ENCODE data around the gene ZNRF4.

The ZNRF4 gene

DNA sequence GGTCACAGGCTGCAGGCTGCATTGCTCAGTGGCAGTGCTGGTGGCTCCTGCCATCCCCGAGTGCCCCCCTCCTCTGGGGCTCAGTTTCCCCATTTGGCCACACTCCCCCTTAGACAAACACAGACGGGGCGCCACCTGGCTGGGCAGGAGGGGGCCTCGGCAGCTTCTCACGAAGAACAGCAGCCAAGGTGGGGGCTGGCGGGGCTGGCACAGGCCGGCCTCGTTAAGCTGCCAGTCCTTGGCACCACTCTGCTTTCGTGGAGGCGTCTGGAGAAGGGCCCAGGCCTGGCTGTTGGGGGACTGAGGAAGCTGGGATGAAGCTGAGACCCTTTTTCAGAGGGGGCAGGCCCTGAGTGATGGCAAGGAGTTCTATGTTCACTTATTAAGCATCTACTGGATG, 3.7 kb upstream of the ZNRF4 start (continued):
- TF ChIP-seq ZNF654 (tag by site-specific recombination; IDR thresholded peaks at IDR 0.05; ENCODE audit: low read depth) (no peak), ZNF311 (tag by site-specific recombination; IDR thresholded peaks at IDR 0.05; ENCODE audit: borderline replicate concordance) (no peak), YY1 (tag by site-specific recombination; IDR thresholded peaks at IDR 0.05) (no peak), ZNF426 (tag by site-specific recombination; IDR thresholded peaks at IDR 0.05) (no peak), ZNF596 (tag by site-specific recombination; IDR thresholded peaks at IDR 0.05) (no peak), GLIS2 (tag by site-specific recombination; IDR thresholded peaks at IDR 0.05) (no peak), GLIS1 (tag by site-specific recombination; IDR thresholded peaks at IDR 0.05) (no peak)

DNA sequence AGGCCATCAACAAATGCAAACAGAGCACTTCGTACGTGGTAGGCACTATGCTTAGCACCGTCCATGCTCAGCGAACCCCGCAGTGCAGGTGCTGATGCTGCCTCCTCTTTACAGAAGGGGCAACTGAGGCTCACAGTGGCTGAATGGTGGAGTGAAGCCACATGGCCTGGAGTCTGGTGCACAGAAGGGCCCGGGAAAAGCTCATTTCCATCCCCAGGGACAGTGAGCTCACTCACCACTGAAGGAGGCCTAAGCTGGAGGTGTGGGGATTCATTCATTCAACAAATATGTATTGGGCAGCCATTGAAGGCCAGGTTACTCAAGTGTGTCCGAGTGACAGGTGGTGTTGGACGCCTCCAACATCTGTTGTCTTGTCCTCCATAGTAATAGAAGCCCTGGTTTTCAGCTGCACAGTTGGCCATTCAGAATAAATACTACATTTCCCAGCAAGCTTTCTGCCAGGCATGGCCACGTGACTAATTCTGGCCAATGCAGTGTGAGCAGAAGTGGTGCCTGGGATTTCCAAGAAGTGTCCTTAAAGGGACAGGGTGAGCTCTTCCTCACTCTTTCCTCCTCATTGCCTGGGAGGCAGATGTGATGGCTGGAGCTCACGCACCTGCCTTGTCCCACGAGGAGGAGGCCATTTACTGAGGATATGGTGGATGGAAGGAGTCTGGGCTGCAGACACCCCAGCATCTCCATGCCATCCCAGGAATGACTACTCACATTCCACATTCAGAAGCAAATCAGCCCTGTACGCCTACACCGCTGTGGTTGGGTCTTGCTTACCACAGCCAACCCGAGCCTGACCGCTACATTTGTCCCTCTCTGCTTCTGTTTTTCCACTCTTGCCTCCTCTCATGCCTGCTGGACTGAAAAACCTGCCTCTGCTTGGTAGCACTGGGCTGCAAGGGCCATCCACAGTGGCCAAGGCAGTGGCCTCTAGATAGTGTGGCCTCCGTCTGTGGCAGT, 2.3 kb upstream of the ZNRF4 start:
- Histone ChIP-seq H3K27ac (ENCODE audit: extremely low read depth, low read depth, low read length) (no peak overlapping the region), H3K4me3 (ENCODE audit: low read depth, low read length) (no peak overlapping the region), H3K9me3 (ENCODE audit: control insufficient read depth, insufficient read depth, low read depth, low read length) (no peaks in the 10 kb centered on the region), H3K4me1 (ENCODE audit: control insufficient read depth, insufficient read depth, low read length) (no peaks in the 10 kb centered on the region), H3K36me3 (ENCODE audit: control insufficient read depth in 2 of 2, insufficient read depth in 1 of 2, low read length in 2 of 2) (no peaks in the 10 kb centered on the region)
- POLR2A ChIA-PET: interaction anchor here (1.0 kb wide), 1 partner anchor 16 kb away, joined by 8 read pairs; no protein-coding TSS in a partner anchor
- CTCF ChIA-PET: no interaction called here
- TF ChIP-seq ZNF391 (tag by site-specific recombination; IDR thresholded peaks at IDR 0.05; ENCODE audit: borderline replicate concordance, low read depth) (no peak), ZNF76 (tag by site-specific recombination; IDR thresholded peaks at IDR 0.05; ENCODE audit: borderline replicate concordance, low read depth) (peak; percentile 41; the same call in 1 of the 2 replicates), HOXA7 (CRISPR knock-in tag; IDR thresholded peaks at IDR 0.05; ENCODE audit: borderline replicate concordance) (no peak), TCF7L2 (IDR thresholded peaks at IDR 0.05; ENCODE audit: borderline replicate concordance, low read depth, low read length) (no peak), ZBTB7A (tag by site-specific recombination; IDR thresholded peaks at IDR 0.05; ENCODE audit: low read depth) (no peak), ZEB2 (tag by site-specific recombination; IDR thresholded peaks at IDR 0.05) (no peak), ZBTB21 (tag by site-specific recombination; IDR thresholded peaks at IDR 0.05) (no peak), KLF8 (tag by site-specific recombination; IDR thresholded peaks at IDR 0.05) (peak; percentile 31; the same call in 1 of the 2 replicates), ZFP3 (tag by site-specific recombination; IDR thresholded peaks at IDR 0.05; ENCODE audit: low read depth) (no peak), ZNF654 (tag by site-specific recombination; IDR thresholded peaks at IDR 0.05; ENCODE audit: low read depth) (no peak), SETDB1 (IDR thresholded peaks at IDR 0.05; ENCODE audit: insufficient read length, low read length) (peak; percentile 79), SP2 (tag by site-specific recombination; IDR thresholded peaks at IDR 0.05) (no peak)
- TF ChIP-seq, protein P1, sequence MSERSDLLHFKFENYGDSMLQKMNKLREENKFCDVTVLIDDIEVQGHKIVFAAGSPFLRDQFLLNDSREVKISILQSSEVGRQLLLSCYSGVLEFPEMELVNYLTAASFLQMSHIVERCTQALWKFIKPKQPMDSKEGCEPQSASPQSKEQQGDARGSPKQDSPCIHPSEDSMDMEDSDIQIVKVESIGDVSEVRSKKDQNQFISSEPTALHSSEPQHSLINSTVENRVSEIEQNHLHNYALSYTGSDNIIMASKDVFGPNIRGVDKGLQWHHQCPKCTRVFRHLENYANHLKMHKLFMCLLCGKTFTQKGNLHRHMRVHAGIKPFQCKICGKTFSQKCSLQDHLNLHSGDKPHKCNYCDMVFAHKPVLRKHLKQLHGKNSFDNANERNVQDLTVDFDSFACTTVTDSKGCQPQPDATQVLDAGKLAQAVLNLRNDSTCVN (tag by site-specific recombination; optimal IDR thresholded peaks at IDR 0.05): no peak
- TF ChIP-seq, protein P2, sequence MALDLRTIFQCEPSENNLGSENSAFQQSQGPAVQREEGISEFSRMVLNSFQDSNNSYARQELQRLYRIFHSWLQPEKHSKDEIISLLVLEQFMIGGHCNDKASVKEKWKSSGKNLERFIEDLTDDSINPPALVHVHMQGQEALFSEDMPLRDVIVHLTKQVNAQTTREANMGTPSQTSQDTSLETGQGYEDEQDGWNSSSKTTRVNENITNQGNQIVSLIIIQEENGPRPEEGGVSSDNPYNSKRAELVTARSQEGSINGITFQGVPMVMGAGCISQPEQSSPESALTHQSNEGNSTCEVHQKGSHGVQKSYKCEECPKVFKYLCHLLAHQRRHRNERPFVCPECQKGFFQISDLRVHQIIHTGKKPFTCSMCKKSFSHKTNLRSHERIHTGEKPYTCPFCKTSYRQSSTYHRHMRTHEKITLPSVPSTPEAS (tag by site-specific recombination; IDR thresholded peaks at IDR 0.05): no peak
- TF ChIP-seq, protein P3, sequence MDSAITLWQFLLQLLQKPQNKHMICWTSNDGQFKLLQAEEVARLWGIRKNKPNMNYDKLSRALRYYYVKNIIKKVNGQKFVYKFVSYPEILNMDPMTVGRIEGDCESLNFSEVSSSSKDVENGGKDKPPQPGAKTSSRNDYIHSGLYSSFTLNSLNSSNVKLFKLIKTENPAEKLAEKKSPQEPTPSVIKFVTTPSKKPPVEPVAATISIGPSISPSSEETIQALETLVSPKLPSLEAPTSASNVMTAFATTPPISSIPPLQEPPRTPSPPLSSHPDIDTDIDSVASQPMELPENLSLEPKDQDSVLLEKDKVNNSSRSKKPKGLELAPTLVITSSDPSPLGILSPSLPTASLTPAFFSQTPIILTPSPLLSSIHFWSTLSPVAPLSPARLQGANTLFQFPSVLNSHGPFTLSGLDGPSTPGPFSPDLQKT (IDR thresholded peaks at IDR 0.05; ENCODE audit: borderline replicate concordance, low read depth, low read length): no peak
- TF ChIP-seq, protein P4, sequence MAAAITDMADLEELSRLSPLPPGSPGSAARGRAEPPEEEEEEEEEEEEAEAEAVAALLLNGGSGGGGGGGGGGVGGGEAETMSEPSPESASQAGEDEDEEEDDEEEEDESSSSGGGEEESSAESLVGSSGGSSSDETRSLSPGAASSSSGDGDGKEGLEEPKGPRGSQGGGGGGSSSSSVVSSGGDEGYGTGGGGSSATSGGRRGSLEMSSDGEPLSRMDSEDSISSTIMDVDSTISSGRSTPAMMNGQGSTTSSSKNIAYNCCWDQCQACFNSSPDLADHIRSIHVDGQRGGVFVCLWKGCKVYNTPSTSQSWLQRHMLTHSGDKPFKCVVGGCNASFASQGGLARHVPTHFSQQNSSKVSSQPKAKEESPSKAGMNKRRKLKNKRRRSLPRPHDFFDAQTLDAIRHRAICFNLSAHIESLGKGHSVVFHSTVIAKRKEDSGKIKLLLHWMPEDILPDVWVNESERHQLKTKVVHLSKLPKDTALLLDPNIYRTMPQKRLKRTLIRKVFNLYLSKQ (tag by site-specific recombination; IDR thresholded peaks at IDR 0.05; ENCODE audit: borderline replicate concordance): no peak
- TF ChIP-seq, protein P5, sequence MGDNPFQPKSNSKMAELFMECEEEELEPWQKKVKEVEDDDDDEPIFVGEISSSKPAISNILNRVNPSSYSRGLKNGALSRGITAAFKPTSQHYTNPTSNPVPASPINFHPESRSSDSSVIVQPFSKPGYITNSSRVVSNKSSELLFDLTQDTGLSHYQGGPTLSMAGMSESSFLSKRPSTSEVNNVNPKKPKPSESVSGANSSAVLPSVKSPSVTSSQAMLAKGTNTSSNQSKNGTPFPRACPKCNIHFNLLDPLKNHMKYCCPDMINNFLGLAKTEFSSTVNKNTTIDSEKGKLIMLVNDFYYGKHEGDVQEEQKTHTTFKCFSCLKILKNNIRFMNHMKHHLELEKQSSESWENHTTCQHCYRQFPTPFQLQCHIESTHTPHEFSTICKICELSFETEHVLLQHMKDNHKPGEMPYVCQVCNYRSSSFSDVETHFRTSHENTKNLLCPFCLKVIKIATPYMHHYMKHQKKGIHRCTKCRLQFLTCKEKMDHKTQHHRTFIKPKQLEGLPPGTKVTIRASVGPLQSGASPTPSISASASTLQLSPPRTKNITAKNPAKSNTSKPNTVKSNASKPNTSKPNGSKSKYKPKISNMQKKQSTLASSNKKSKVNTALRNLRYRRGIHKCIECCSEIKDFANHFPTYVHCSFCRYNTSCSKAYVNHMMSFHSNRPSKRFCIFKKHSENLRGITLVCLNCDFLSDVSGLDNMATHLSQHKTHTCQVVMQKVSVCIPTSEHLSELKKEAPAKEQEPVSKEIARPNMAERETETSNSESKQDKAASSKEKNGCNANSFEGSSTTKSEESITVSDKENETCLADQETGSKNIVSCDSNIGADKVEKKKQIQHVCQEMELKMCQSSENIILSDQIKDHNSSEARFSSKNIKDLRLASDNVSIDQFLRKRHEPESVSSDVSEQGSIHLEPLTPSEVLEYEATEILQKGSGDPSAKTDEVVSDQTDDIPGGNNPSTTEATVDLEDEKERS (tag by site-specific recombination; IDR thresholded peaks at IDR 0.05): peak; percentile 97
- TF ChIP-seq, protein P6, sequence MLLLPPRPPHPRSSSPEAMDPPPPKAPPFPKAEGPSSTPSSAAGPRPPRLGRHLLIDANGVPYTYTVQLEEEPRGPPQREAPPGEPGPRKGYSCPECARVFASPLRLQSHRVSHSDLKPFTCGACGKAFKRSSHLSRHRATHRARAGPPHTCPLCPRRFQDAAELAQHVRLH (tag by site-specific recombination; IDR thresholded peaks at IDR 0.05): peak; percentile 78
- TF ChIP-seq, protein P7, sequence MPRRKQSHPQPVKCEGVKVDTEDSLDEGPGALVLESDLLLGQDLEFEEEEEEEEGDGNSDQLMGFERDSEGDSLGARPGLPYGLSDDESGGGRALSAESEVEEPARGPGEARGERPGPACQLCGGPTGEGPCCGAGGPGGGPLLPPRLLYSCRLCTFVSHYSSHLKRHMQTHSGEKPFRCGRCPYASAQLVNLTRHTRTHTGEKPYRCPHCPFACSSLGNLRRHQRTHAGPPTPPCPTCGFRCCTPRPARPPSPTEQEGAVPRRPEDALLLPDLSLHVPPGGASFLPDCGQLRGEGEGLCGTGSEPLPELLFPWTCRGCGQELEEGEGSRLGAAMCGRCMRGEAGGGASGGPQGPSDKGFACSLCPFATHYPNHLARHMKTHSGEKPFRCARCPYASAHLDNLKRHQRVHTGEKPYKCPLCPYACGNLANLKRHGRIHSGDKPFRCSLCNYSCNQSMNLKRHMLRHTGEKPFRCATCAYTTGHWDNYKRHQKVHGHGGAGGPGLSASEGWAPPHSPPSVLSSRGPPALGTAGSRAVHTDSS (tag by site-specific recombination; IDR thresholded peaks at IDR 0.05): peak; percentile 29; the same call in 1 of the 2 replicates

Data from HEK293 (cell line).